Glutamatergic neuron (in vitro differentiated cells): ENCODE measurements around the gene CENPB. TPM values are rescaled to one million over a fixed set of nuclear protein-coding genes. Genes with fewer than 3 reads are reported as not detected.
"Not testable (repeated sequence)": the region's sequence is repeated elsewhere in the genome, so short reads cannot be mapped to it uniquely, and the experiment has no call there.

Experiments
- DNase-seq: peaks from one replicate; pipeline ENCODE4 v3.0.0; 2022
- H3K27ac Mint-ChIP-seq: one replicate; pipeline ENCODE4 v1.8.0; 2020; ENCODE audit warnings: mild to moderate bottlenecking, mixed read lengths, inconsistent platforms; ENCODE audit not compliant: unreplicated experiment
- H3K27me3 Mint-ChIP-seq: one replicate; pipeline ENCODE4 v1.8.0; 2020; ENCODE audit warnings: mild to moderate bottlenecking, moderate library complexity, mixed read lengths, inconsistent platforms; ENCODE audit not compliant: unreplicated experiment
- H3K36me3 Mint-ChIP-seq: one replicate; pipeline ENCODE4 v1.8.0; 2020; ENCODE audit warnings: mild to moderate bottlenecking, mixed read lengths, inconsistent platforms; ENCODE audit not compliant: unreplicated experiment
- H3K4me1 Mint-ChIP-seq: one replicate; pipeline ENCODE4 v1.8.0; 2020; ENCODE audit warnings: mild to moderate bottlenecking, low read depth, mixed read lengths, inconsistent platforms; ENCODE audit not compliant: unreplicated experiment
- H3K4me3 Mint-ChIP-seq: one replicate; pipeline ENCODE4 v1.8.0; 2020; ENCODE audit warnings: mild to moderate bottlenecking, mixed read lengths, inconsistent platforms; ENCODE audit not compliant: unreplicated experiment
- H3K9me3 Mint-ChIP-seq: one replicate; pipeline ENCODE4 v1.8.0; 2020; ENCODE audit warnings: mild to moderate bottlenecking, moderate library complexity, mixed read lengths, inconsistent platforms; ENCODE audit not compliant: unreplicated experiment
- CTCF ChIP-seq: fragments of 200-600 bp; sonication (generic); IDR thresholded peaks from one replicate; pipeline ENCODE4 v1.5.0; 2021; ENCODE audit not compliant: partially characterized antibody, unreplicated experiment
- long read RNA-seq: library from polyadenylated mRNA; unstranded; transcript quantifications from one replicate; pipeline ENCODE4 v2.0.0, GENCODE V29; 2020; ENCODE audit not compliant: unreplicated experiment
- total RNA-seq: library from RNA; stranded (reverse); fragmentation: NEBNext Ultra II Directional; extraction: Animal tissue kit (Norgen Biotek cat#: 25700); gene quantifications from one replicate; pipeline ENCODE4 v1.2.1, GENCODE V29; 2021; ENCODE audit not compliant: unreplicated experiment

Gene CENPB, protein sequence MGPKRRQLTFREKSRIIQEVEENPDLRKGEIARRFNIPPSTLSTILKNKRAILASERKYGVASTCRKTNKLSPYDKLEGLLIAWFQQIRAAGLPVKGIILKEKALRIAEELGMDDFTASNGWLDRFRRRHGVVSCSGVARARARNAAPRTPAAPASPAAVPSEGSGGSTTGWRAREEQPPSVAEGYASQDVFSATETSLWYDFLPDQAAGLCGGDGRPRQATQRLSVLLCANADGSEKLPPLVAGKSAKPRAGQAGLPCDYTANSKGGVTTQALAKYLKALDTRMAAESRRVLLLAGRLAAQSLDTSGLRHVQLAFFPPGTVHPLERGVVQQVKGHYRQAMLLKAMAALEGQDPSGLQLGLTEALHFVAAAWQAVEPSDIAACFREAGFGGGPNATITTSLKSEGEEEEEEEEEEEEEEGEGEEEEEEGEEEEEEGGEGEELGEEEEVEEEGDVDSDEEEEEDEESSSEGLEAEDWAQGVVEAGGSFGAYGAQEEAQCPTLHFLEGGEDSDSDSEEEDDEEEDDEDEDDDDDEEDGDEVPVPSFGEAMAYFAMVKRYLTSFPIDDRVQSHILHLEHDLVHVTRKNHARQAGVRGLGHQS
- 47.1 TPM for total RNA-seq
- long read RNA-seq, partial matches to known transcripts: 0 of 3 reads
- long read RNA-seq, other reads (novel, unspliced or antisense): 0 of 3 reads

GRCh38 chr20:3786665-3787323 is at the start of gene CENPB:
Gene CENPB (minus strand): TSS chr20:3786740. CDS start chr20:3786483, 257 bp downstream.
- Mint-ChIP-seq H3K4me3 (peak within 1 kb of the TSS; percentile 89), H3K27ac (peak within 1 kb of the TSS; percentile 82), H3K27me3 (peaks cover 4% of the 10 kb centered on the region), H3K4me1 (peaks cover 5% of the 10 kb centered on the region), H3K9me3 (peaks cover 2% of the 10 kb centered on the region), H3K36me3 (no peaks in the 10 kb centered on the region)
- TF ChIP-seq CTCF: peak; percentile 75
- peak; percentile 97 for DNase-seq

DNA sequence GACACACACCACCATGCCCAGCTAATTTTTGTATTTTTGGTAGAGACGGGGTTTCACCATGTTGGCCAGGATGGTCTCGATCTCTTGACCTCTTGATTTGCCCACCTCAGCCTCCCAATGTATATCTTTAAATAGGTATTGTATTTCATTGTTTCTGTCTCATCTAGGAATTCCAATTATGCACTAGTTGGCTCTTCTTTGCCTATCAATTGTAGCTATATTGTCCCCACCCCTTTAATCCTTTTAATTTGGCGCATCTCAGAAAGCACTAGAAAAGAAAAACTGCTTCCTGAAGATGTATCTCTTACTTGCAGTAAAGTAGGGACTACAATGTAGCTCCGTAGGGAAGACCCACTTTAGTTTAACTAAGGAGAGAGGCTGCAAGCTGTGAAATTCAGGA is 49.6 kb upstream of the CENPB start:
- TF ChIP-seq CTCF: no peak
- H3K27me3 Mint-ChIP-seq: peaks cover 2% of the 10 kb centered on the region
- no peak overlapping the region for H3K4me3 Mint-ChIP-seq
- H3K27ac Mint-ChIP-seq: no peak overlapping the region
- no peaks in the 10 kb centered on the region for H3K9me3 Mint-ChIP-seq
- no peak for DNase-seq
- H3K4me1 Mint-ChIP-seq: no peaks in the 10 kb centered on the region
- H3K36me3 Mint-ChIP-seq: peaks cover 6% of the 10 kb centered on the region

DNA sequence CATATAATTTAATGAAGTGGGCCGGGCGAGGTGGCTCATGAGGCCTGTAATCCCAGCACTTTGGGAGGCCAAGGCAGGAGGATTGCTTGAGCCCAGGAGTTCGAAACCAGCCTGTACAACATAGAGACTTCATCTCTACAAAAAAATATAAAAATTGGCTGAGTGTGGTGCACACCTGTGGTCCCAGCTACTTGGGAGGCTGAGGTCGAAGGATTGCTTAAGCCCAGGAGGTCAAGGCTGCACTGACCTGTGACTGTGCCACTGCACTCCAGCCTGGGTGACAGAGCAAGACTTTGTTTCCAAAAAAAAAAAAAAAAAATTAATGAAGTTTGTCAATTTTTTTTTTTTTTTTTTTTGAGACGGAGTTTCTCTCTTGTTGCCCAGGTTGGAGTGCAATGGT is 43.4 kb upstream of the CENPB start:
- not testable (repeated sequence) for H3K4me3 Mint-ChIP-seq, DNase-seq, H3K27ac Mint-ChIP-seq, H3K27me3 Mint-ChIP-seq, H3K9me3 Mint-ChIP-seq, H3K4me1 Mint-ChIP-seq, H3K36me3 Mint-ChIP-seq

GRCh38 chr20:3828798-3829197 is 42.3 kb upstream of the CENPB start:
- H3K36me3 Mint-ChIP-seq: no peaks in the 10 kb centered on the region
- H3K27ac Mint-ChIP-seq: no peak overlapping the region
- H3K27me3 Mint-ChIP-seq: peaks cover 3% of the 10 kb centered on the region
- no peak for TF ChIP-seq CTCF
- no peaks in the 10 kb centered on the region for H3K4me1 Mint-ChIP-seq
- no peak overlapping the region for H3K4me3 Mint-ChIP-seq
- no peaks in the 10 kb centered on the region for H3K9me3 Mint-ChIP-seq
- DNase-seq: no peak

GRCh38 chr20:3826420-3826819 is 39.9 kb upstream of the CENPB start:
- H3K9me3 Mint-ChIP-seq: no peaks in the 10 kb centered on the region
- peaks cover 8% of the 10 kb centered on the region for H3K27me3 Mint-ChIP-seq
- no peaks in the 10 kb centered on the region for H3K36me3 Mint-ChIP-seq
- no peak overlapping the region for H3K4me3 Mint-ChIP-seq
- no peaks in the 10 kb centered on the region for H3K4me1 Mint-ChIP-seq
- DNase-seq: no peak
- no peak overlapping the region for H3K27ac Mint-ChIP-seq
- TF ChIP-seq CTCF: no peak
